ENCODE data around the gene ATF7. TPM values are rescaled to one million over a fixed set of nuclear protein-coding genes. Genes with fewer than 3 reads are reported as not detected.

ATF7 gene
- total RNA-seq, 1 donor from 2014 or later: 12.7 TPM

- Histone ChIP-seq H3K36me3 (peaks cover 18% of the 10 kb centered on the region), H3F3A (ENCODE audit: low read depth) (peaks cover 53% of the 10 kb centered on the region), H3K4me3 (no peak overlapping the region), H3K79me2 (ENCODE audit: low read depth) (peaks cover 13% of the 10 kb centered on the region), H3K9me3 (ENCODE audit: low read depth) (no peaks in the 10 kb centered on the region), H3K27me3 (no peaks in the 10 kb centered on the region), H3K9ac (no peak overlapping the region), H3K27ac (peak overlapping the region; percentile 3), H3K4me2 (no peak overlapping the region), H3K4me1 (peaks cover 13% of the 10 kb centered on the region), H4K20me1 (ENCODE audit: low read depth) (no peaks in the 10 kb centered on the region), H2AFZ (replicated peaks) (no peak overlapping the region)
- Mint-ChIP-seq H3K27me3 (ENCODE audit: insufficient read depth, low read depth) (peaks cover 11% of the 10 kb centered on the region), H3K4me3 (no peak overlapping the region), H3K36me3 (peaks cover 41% of the 10 kb centered on the region), H3K27ac (no peak overlapping the region), H3K9me3 (no peaks in the 10 kb centered on the region), H3K4me1 (peaks cover 9% of the 10 kb centered on the region)
- no peak for DNase-seq (ENCODE audit: low spot score)
- TF ChIP-seq, protein P1, sequence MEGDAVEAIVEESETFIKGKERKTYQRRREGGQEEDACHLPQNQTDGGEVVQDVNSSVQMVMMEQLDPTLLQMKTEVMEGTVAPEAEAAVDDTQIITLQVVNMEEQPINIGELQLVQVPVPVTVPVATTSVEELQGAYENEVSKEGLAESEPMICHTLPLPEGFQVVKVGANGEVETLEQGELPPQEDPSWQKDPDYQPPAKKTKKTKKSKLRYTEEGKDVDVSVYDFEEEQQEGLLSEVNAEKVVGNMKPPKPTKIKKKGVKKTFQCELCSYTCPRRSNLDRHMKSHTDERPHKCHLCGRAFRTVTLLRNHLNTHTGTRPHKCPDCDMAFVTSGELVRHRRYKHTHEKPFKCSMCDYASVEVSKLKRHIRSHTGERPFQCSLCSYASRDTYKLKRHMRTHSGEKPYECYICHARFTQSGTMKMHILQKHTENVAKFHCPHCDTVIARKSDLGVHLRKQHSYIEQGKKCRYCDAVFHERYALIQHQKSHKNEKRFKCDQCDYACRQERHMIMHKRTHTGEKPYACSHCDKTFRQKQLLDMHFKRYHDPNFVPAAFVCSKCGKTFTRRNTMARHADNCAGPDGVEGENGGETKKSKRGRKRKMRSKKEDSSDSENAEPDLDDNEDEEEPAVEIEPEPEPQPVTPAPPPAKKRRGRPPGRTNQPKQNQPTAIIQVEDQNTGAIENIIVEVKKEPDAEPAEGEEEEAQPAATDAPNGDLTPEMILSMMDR (IDR thresholded peaks at IDR 0.05): no peak
- TF ChIP-seq EZH2 (IDR thresholded peaks at IDR 0.05): no peak
- TF ChIP-seq EZH2phosphoT487 (IDR thresholded peaks at IDR 0.05): no peak
Observed at GRCh38 chr12:53664191-53664590, 38.0 kb upstream of the ATF7 start.

DNA sequence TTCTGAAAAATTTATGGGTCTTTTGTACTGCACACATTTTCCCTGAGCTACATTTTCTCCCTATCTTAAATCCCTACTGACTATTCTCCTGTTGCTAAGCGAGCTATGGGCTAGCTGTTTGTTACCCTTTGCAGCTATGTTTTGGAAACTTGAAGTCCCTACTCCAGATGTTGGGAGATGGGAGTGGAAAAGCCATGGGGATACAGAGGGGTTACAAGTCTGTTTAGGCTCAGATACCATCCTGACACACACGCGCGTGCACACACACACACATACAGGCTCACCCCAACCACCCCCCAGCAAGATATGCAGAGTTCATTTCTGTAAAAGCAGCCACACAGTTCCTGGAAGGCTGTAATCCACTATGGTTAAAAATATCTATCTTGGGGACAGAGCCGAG, 33.9 kb upstream of the ATF7 start:
- H3K4me2 ChIP-seq: peak overlapping the region; percentile 51
- Mint-ChIP-seq H3K27ac (no peak overlapping the region), H3K36me3 (peaks cover 26% of the 10 kb centered on the region), H3K4me3 (no peak overlapping the region), H3K4me1 (peaks cover 19% of the 10 kb centered on the region), H3K9me3 (no peaks in the 10 kb centered on the region), H3K27me3 (ENCODE audit: insufficient read depth, low read depth) (peaks cover 11% of the 10 kb centered on the region)
- H3K36me3 ChIP-seq: peaks cover 4% of the 10 kb centered on the region
- H3K9ac ChIP-seq: no peak overlapping the region
- H3F3A ChIP-seq (ENCODE audit: low read depth): peaks cover 72% of the 10 kb centered on the region
- H3K4me3 ChIP-seq: peak overlapping the region; percentile 2
- H3K27me3 ChIP-seq: no peaks in the 10 kb centered on the region
- H3K27ac ChIP-seq: peak overlapping the region; percentile 95
- no peak overlapping the region for H2AFZ ChIP-seq (replicated peaks)
- TF ChIP-seq, protein P1 (IDR thresholded peaks at IDR 0.05): no peak
- TF ChIP-seq EZH2 (IDR thresholded peaks at IDR 0.05): no peak
- no peak for TF ChIP-seq EZH2phosphoT487 (IDR thresholded peaks at IDR 0.05)
- DNase-seq (ENCODE audit: low spot score): no peak
- H3K4me1 ChIP-seq: peaks cover 29% of the 10 kb centered on the region
- no peaks in the 10 kb centered on the region for H3K9me3 ChIP-seq (ENCODE audit: low read depth)
- H4K20me1 ChIP-seq (ENCODE audit: low read depth): no peaks in the 10 kb centered on the region
- no peaks in the 10 kb centered on the region for H3K79me2 ChIP-seq (ENCODE audit: low read depth)

DNA sequence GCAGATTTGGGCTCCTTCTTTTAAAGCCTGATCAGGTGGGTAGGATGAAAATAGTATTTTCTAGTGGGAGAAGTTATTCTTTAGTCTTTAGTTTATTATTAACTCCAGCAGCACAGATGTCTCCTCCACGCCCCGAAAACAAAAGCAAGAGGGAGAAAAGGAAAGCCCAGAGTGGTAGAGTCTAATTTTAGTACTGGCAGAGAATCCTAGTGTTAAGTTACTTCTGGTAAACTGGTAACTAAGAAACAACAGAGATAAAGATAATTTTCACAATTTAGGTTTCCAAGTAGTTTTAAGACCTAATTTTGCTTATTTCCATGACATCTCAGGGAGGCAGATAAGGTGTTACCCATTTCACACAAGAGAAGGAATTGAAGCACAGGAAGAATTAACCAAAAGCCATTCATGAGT, 33.4 kb upstream of the ATF7 start:
- no peak overlapping the region for H3K4me3 Mint-ChIP-seq
- peak overlapping the region; percentile 51 for H3K4me2 ChIP-seq

More for the DNA sequence above, 33.4 kb upstream of the ATF7 start:
- peaks cover 4% of the 10 kb centered on the region for H3K36me3 ChIP-seq
- H3K9ac ChIP-seq: no peak overlapping the region
- H3K9me3 ChIP-seq (ENCODE audit: low read depth): no peaks in the 10 kb centered on the region
- no peaks in the 10 kb centered on the region for H4K20me1 ChIP-seq (ENCODE audit: low read depth)
- H3F3A ChIP-seq (ENCODE audit: low read depth): peaks cover 67% of the 10 kb centered on the region
- no peaks in the 10 kb centered on the region for H3K27me3 ChIP-seq
- Mint-ChIP-seq H3K36me3 (peaks cover 23% of the 10 kb centered on the region), H3K9me3 (no peaks in the 10 kb centered on the region), H3K4me1 (peaks cover 19% of the 10 kb centered on the region), H3K27ac (peak overlapping the region; percentile 85), H3K27me3 (ENCODE audit: insufficient read depth, low read depth) (peaks cover 7% of the 10 kb centered on the region)
- H3K79me2 ChIP-seq (ENCODE audit: low read depth): no peaks in the 10 kb centered on the region
- H3K4me1 ChIP-seq: peaks cover 29% of the 10 kb centered on the region
- peak overlapping the region; percentile 95 for H3K27ac ChIP-seq
- no peak overlapping the region for H2AFZ ChIP-seq (replicated peaks)
- DNase-seq (ENCODE audit: low spot score): no peak
- H3K4me3 ChIP-seq: peak overlapping the region; percentile 2
- no peak for TF ChIP-seq EZH2 (IDR thresholded peaks at IDR 0.05)
- TF ChIP-seq, protein P1 (IDR thresholded peaks at IDR 0.05): no peak
- TF ChIP-seq EZH2phosphoT487 (IDR thresholded peaks at IDR 0.05): no peak

Measured in neural progenitor cell (in vitro differentiated cells).